Stimulated activated CD4-positive, alpha-beta T cell treated with anti-CD3 and anti-CD28 coated beads, TNF-alpha, amount 100 ng/mL, for 24 hours (primary cell): ENCODE measurements around the gene ARHGAP24.
"Not testable (repeated sequence)": the region's sequence is repeated elsewhere in the genome, so short reads cannot be mapped to it uniquely, and the experiment has no call there.

Experiments
- DNase-seq, 3 experiments: peaks; one replicate each; pipeline ENCODE4 v3.0.0-alpha.2; 2020; ENCODE audit warnings: low read depth in 3 of 3

ARHGAP24 gene

GRCh38 chr4:85515701-85516100 is 40.8 kb downstream of the ARHGAP24 start:
- no peak for DNase-seq

- not testable (repeated sequence) for DNase-seq
Measured at GRCh38 chr4:85518526-85518925, 43.6 kb downstream of the ARHGAP24 start.

GRCh38 chr4:85520765-85521749 is 46.1 kb downstream of the ARHGAP24 start:
- no peak for DNase-seq

GRCh38 chr4:85522277-85522676 is 47.3 kb downstream of the ARHGAP24 start:
- no peak for DNase-seq

GRCh38 chr4:85522836-85523235 is 47.9 kb downstream of the ARHGAP24 start:
- DNase-seq, result no peak

GRCh38 chr4:85527815-85528214 is 52.9 kb downstream of the ARHGAP24 start:
- no peak for DNase-seq

- no peak for DNase-seq
Measured at GRCh38 chr4:85531560-85532341, 56.8 kb downstream of the ARHGAP24 start.

- no peak for DNase-seq
Measured at GRCh38 chr4:85534120-85534519, 59.2 kb downstream of the ARHGAP24 start.

GRCh38 chr4:85543832-85544231 is 68.9 kb downstream of the ARHGAP24 start:
- no peak for DNase-seq

- DNase-seq, result no peak
Measured at GRCh38 chr4:85544751-85545150, 69.8 kb downstream of the ARHGAP24 start.

GRCh38 chr4:85548116-85548515 is 73.2 kb downstream of the ARHGAP24 start:
- no peak for DNase-seq

- no peak for DNase-seq
Measured at GRCh38 chr4:85548841-85549240, 73.9 kb downstream of the ARHGAP24 start.

- no peak for DNase-seq
Measured at GRCh38 chr4:85555206-85555605, 80.3 kb downstream of the ARHGAP24 start.

GRCh38 chr4:85556283-85556682 is 81.3 kb downstream of the ARHGAP24 start:
- no peak for DNase-seq

GRCh38 chr4:85557016-85557901 is 82.3 kb downstream of the ARHGAP24 start:
- no peak for DNase-seq

GRCh38 chr4:85565761-85566480 is 91.0 kb downstream of the ARHGAP24 start:
- DNase-seq, result no peak

GRCh38 chr4:85569730-85570299 is 94.9 kb downstream of the ARHGAP24 start:
- no peak for DNase-seq

- no peak for DNase-seq
Measured at GRCh38 chr4:85570388-85570787, 95.4 kb downstream of the ARHGAP24 start.

GRCh38 chr4:85571008-85571407 is 96.1 kb downstream of the ARHGAP24 start:
- DNase-seq, result no peak

GRCh38 chr4:85573270-85573669 is 98.3 kb downstream of the ARHGAP24 start:
- no peak for DNase-seq

- DNase-seq, result no peak
Measured at GRCh38 chr4:85577307-85577706, 102.4 kb downstream of the ARHGAP24 start.
